Brain microvascular endothelial cell (primary cell): ENCODE results near the gene DYSF.

ENCODE experiments used
- DNase-seq: peaks from one replicate; pipeline ENCODE4 v3.0.0-alpha.2; 2020
- H3K27ac ChIP-seq: fragments of 250-450 bp; sonication (Bioruptor Pico); 2 replicates; pipeline ENCODE4 v1.5.1; 2020; ENCODE audit warnings: mild to moderate bottlenecking, moderate library complexity
- H3K27me3 ChIP-seq: fragments of 250-450 bp; sonication (Bioruptor Pico); replicated peaks from 2 replicates; pipeline ENCODE4 v1.5.1; 2020; ENCODE audit warnings: mild to moderate bottlenecking
- H3K36me3 ChIP-seq: fragments of 250-450 bp; sonication (Bioruptor Pico); replicated peaks from 2 replicates; pipeline ENCODE4 v1.5.1; 2020; ENCODE audit warnings: mild to moderate bottlenecking
- H3K4me3 ChIP-seq: 2 replicates; pipeline ENCODE4 v1.5.1; 2011; ENCODE audit warnings: low read depth, mild to moderate bottlenecking, control low read depth, low read length, moderate library complexity
- in situ Hi-C: cut with HindIII; loops from 2 replicates; pipeline ENCODE4 v1.10.0; 2017; ENCODE audit warnings: low sequenced_read_pairs, low pct_ligation_motif_present
- TF ChIP-seq, protein P1 (sequence below): IDR thresholded peaks from 2 replicates; pipeline ENCODE4 v1.5.1; 2011; ENCODE audit warnings: low read depth, mild to moderate bottlenecking, moderate library complexity, low read length, control low read depth, inconsistent platforms; ENCODE audit errors: missing control alignments

DYSF gene

DNA sequence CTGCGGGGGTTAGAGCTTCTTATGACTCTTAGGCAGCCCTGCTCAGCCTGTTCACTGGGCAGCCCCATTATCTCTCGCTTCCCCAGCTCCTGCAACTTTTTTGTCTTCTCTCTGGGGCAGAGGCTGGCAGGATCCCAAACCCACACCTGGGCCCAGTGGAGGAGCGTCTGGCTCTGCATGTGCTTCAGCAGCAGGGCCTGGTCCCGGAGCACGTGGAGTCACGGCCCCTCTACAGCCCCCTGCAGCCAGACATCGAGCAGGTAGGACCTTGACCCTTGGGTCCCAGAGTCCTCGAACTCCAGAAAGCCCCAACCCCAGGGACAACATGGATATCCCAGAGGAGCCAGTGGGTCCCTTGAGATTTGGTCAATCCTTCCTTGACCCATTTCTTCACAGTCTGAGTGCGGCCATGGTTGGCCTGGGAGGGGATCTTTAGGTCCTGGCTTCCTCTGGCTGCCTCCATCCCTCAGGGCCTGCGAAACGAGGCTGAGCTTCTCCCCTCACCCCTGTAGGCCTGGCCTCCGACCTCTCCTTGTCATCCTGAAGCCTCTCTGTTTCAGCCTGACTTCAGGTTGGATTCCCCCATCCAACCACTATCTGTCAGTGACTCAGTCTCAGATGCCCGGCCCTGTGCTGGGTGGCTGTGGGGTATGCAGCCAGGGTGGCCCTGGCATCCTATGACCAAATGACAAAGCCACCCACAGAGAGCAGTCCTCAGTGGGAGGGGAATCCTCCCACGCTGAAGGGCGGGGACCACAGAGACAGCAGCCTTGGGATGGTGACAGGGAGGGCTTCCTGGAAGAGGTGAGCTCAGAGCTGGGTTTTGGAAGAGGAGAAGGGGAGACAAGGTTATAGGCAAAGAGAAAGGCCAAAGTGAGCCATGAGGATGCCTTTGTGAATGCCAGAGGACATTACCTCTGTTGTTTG, 214.2 kb downstream of the DYSF start:
- no peaks in the 10 kb centered on the region for H3K27me3 ChIP-seq
- in situ Hi-C loops, result no loop called here
- DNase-seq, result no peak
- H3K4me3 ChIP-seq, result no peak overlapping the region
- H3K27ac ChIP-seq, result no peak overlapping the region
- TF ChIP-seq, protein P1, sequence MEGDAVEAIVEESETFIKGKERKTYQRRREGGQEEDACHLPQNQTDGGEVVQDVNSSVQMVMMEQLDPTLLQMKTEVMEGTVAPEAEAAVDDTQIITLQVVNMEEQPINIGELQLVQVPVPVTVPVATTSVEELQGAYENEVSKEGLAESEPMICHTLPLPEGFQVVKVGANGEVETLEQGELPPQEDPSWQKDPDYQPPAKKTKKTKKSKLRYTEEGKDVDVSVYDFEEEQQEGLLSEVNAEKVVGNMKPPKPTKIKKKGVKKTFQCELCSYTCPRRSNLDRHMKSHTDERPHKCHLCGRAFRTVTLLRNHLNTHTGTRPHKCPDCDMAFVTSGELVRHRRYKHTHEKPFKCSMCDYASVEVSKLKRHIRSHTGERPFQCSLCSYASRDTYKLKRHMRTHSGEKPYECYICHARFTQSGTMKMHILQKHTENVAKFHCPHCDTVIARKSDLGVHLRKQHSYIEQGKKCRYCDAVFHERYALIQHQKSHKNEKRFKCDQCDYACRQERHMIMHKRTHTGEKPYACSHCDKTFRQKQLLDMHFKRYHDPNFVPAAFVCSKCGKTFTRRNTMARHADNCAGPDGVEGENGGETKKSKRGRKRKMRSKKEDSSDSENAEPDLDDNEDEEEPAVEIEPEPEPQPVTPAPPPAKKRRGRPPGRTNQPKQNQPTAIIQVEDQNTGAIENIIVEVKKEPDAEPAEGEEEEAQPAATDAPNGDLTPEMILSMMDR, result no peak
- peaks cover 4% of the 10 kb centered on the region for H3K36me3 ChIP-seq

DNA sequence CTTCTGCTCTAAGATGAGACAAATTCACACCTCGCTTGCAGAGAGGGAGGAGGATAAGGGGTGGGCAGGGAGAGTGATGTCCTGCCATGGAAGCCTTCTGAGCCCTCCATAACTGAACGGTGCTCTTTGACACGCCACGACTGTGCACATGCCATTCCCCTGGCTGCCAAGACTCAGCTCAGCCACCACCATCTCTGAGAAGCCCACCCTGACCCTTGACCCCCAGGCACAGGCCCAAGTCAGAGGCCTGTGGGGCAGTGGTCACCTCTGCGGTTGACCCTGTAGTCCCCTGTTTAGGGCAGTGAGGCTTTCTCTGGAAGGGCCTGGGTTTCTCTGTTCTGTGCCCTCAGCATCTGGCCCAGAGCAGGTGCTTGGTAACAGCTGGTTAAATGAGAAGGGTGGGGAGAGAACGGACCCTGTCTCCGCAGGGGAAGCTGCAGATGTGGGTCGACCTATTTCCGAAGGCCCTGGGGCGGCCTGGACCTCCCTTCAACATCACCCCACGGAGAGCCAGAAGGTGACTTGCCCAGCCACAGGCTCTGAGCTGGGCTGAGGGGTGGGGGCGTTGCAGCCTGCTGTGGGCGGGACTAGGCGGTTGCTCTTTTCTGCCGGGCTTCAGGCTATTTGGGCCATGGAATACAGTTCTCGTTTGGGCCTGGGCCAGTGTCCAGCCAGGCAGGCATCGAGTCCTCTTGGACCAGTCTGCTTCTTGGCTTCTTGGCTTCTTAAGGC, 215.1 kb downstream of the DYSF start:
- Histone ChIP-seq H3K4me3 (no peak overlapping the region), H3K27ac (no peak overlapping the region), H3K36me3 (peaks cover 4% of the 10 kb centered on the region), H3K27me3 (no peaks in the 10 kb centered on the region)
- no peak for DNase-seq
- in situ Hi-C loops, result no loop called here
- TF ChIP-seq, protein P1, result no peak

DNA sequence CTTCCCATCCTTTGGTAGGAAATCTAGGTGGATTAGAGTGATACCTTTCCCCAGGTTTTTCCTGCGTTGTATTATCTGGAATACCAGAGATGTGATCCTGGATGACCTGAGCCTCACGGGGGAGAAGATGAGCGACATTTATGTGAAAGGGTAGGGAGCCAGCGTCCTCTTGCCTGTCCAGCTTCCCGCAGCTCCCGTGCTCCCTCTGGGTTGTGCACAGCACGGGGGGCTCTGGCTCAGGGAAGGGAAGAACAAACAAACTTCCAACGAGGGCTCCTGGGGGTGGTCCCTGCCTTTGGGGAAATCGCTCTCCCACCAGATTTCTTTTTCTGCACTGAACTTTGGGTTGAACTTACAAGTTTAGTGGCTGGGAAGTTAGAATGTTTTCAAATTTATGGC, 215.7 kb downstream of the DYSF start:
- Histone ChIP-seq H3K27me3 (no peaks in the 10 kb centered on the region), H3K4me3 (no peak overlapping the region), H3K36me3 (peaks cover 4% of the 10 kb centered on the region), H3K27ac (no peak overlapping the region)
- no peak for DNase-seq
- TF ChIP-seq, protein P1, result no peak
- in situ Hi-C loops, result no loop called here

GRCh38 chr2:71669628-71670429, 216.5 kb downstream of the DYSF start:
- no peak for DNase-seq
- H3K27me3 ChIP-seq, result no peaks in the 10 kb centered on the region
- H3K4me3 ChIP-seq, result no peak overlapping the region
- TF ChIP-seq, protein P1, result no peak
- in situ Hi-C loops, result no loop called here
- peaks cover 4% of the 10 kb centered on the region for H3K36me3 ChIP-seq
- no peak overlapping the region for H3K27ac ChIP-seq

DNA sequence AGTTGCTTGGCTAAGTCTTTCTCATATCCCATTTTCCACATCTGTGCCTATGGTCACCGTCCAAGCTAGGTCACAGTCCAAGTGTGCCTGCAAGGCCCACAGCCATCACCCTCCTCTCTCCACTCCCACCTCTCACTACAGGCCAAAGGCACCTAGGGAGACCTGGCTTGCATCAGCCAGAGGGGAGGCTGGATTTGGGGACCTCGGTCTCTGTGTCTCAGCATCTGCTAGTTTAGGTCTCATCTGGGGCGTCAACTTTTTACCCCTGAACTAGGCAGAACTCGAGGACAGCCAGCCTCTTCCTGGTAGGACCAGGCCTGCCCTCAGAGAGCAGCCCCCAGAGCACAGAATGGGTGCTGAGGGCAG, 217.1 kb downstream of the DYSF start:
- in situ Hi-C loops, result no loop called here
- no peak for DNase-seq
- Histone ChIP-seq H3K4me3 (no peak overlapping the region), H3K27ac (no peak overlapping the region), H3K27me3 (no peaks in the 10 kb centered on the region), H3K36me3 (peaks cover 4% of the 10 kb centered on the region)
- TF ChIP-seq, protein P1, result no peak
